Uterus (tissue), 4 donors: Measurements from ENCODE around the gene NDEL1. TPM values are rescaled to one million over a fixed set of nuclear protein-coding genes. Genes with fewer than 3 reads are reported as not detected.

Source experiments
- DNase-seq, 2 donors: peaks; one replicate each; pipeline ENCODE4 v3.0.0-alpha.2; 2019 to 2020
- H3K27ac ChIP-seq, 2 donors: fragments of 200-600 bp; sonication (generic); 1 replicate in 1 of 2; 2 replicates in 1 of 2; pipeline ENCODE4 v1.5.1; 2016 to 2018
- H3K27me3 ChIP-seq, 2 donors: fragments of 200-600 bp; sonication (generic); one replicate each; pipeline ENCODE4 v1.5.1; 2018 to 2019; ENCODE audit warnings: control low read depth in 1 of 2
- H3K36me3 ChIP-seq, 2 donors: fragments of 200-600 bp; sonication (generic); one replicate each; pipeline ENCODE4 v1.5.1; 2019; ENCODE audit warnings: control low read depth in 1 of 2
- H3K4me1 ChIP-seq, 2 donors: fragments of 200-600 bp; sonication (generic); one replicate each; pipeline ENCODE4 v1.5.1; 2018 to 2019; ENCODE audit warnings: control low read depth in 1 of 2
- H3K4me3 ChIP-seq, 2 donors: fragments of 200-600 bp; sonication (generic); 1 replicate in 1 of 2; 2 replicates in 1 of 2; pipeline ENCODE4 v1.5.1; 2018 to 2019; ENCODE audit warnings: mild to moderate bottlenecking in 1 of 2
- H3K9me3 ChIP-seq, 2 donors: fragments of 200-600 bp; sonication (generic); one replicate each; pipeline ENCODE4 v1.5.1; 2019; ENCODE audit warnings: control low read depth in 1 of 2
- CTCF ChIP-seq, 4 experiments: fragments of 200-600 bp in 2 of 4; fragments of 450-650 bp in 2 of 4; sonication (generic) in 2 of 4; IDR thresholded peaks; one replicate each; pipeline ENCODE4 v1.5.1; 2016 to 2019; ENCODE audit warnings: antibody characterized with exemption in 4 of 4, mild to moderate bottlenecking in 2 of 4, moderate library complexity in 1 of 4
- POLR2A ChIP-seq, 2 donors: fragments of 450-650 bp; IDR thresholded peaks; one replicate each; pipeline ENCODE4 v1.6.1; 2016; ENCODE audit warnings: antibody characterized with exemption in 2 of 2, mild to moderate bottlenecking in 1 of 2, moderate library complexity in 1 of 2
- intact Hi-C: fragments of 100-400 bp; cut with DNase I; formaldehyde crosslinking; loops from one replicate; pipeline ENCODE4 v1.15.1; 2023; ENCODE audit warnings: low total_unique reads
- total RNA-seq, 4 donors: library from RNA; depleted of rRNA in 3 of 4; stranded (reverse); fragments of >200 nt in 3 of 4; gene quantifications; one replicate each; pipeline versions ENCODE4 v1.1.0 to v1.2.4, GENCODE V29; 2014 to 2023
- donor health status: DM: yes; HTN: yes; CAD: no.

NDEL1 gene
- total RNA-seq, 4 donors from 2014 or later = 19.5 to 114 (median 63.8) TPM

- no peak overlapping the region for H3K4me3 ChIP-seq
- intact Hi-C loops = no loop called here
- no peaks in the 10 kb centered on the region for H3K36me3 ChIP-seq
- TF ChIP-seq CTCF (IDR thresholded peaks at IDR 0.05) (no peak), POLR2A (IDR thresholded peaks at IDR 0.05) (no peak)
- DNase-seq = no peak
- no peaks in the 10 kb centered on the region for H3K9me3 ChIP-seq
- H3K27me3 ChIP-seq = no peaks in the 10 kb centered on the region
- H3K4me1 ChIP-seq = peaks cover 0 to 11% of the 10 kb centered on the region in 2 donors
- H3K27ac ChIP-seq = no peak overlapping the region
Measured at GRCh38 chr17:8463099-8463498, 27.4 kb downstream of the NDEL1 start.

GRCh38 chr17:8464941-8465340 lies 29.3 kb downstream of the NDEL1 start:
- Histone ChIP-seq H3K27ac (no peak overlapping the region), H3K36me3 (no peaks in the 10 kb centered on the region), H3K27me3 (no peaks in the 10 kb centered on the region), H3K9me3 (no peaks in the 10 kb centered on the region), H3K4me1 (peaks cover 0 to 11% of the 10 kb centered on the region in 2 donors), H3K4me3 (no peak overlapping the region)
- TF ChIP-seq POLR2A (IDR thresholded peaks at IDR 0.05) (no peak), CTCF (IDR thresholded peaks at IDR 0.05) (no peak)
- no peak for DNase-seq
- intact Hi-C loops = no loop called here

- no peak overlapping the region for H3K27ac ChIP-seq
- H3K9me3 ChIP-seq = no peaks in the 10 kb centered on the region
- H3K36me3 ChIP-seq = no peaks in the 10 kb centered on the region
- no peaks in the 10 kb centered on the region for H3K27me3 ChIP-seq
- H3K4me3 ChIP-seq = no peak overlapping the region
- no peak for TF ChIP-seq CTCF (IDR thresholded peaks at IDR 0.05)
- no peak for TF ChIP-seq POLR2A (IDR thresholded peaks at IDR 0.05)
- intact Hi-C loops = no loop called here
- DNase-seq = no peak
- peaks cover 0 to 11% of the 10 kb centered on the region in 2 donors for H3K4me1 ChIP-seq
Measured at GRCh38 chr17:8465356-8465755, 29.7 kb downstream of the NDEL1 start.

- H3K36me3 ChIP-seq = no peaks in the 10 kb centered on the region
- H3K27ac ChIP-seq = no peak overlapping the region
Measured at GRCh38 chr17:8465759-8466158, 30.1 kb downstream of the NDEL1 start.

GRCh38 chr17:8466456-8466855 lies 30.8 kb downstream of the NDEL1 start:
- Histone ChIP-seq H3K27ac (no peak overlapping the region), H3K4me1 (peaks cover 0 to 11% of the 10 kb centered on the region in 2 donors), H3K36me3 (no peaks in the 10 kb centered on the region), H3K9me3 (no peaks in the 10 kb centered on the region), H3K4me3 (no peak overlapping the region), H3K27me3 (no peaks in the 10 kb centered on the region)
- no peak for TF ChIP-seq POLR2A (IDR thresholded peaks at IDR 0.05)
- TF ChIP-seq CTCF (IDR thresholded peaks at IDR 0.05) = no peak
- DNase-seq = no peak
- intact Hi-C loops = no loop called here

More at GRCh38 chr17:8465759-8466158, 30.1 kb downstream of the NDEL1 start:
- no peak for DNase-seq
- intact Hi-C loops = no loop called here
- no peaks in the 10 kb centered on the region for H3K9me3 ChIP-seq
- TF ChIP-seq POLR2A (IDR thresholded peaks at IDR 0.05) (no peak), CTCF (IDR thresholded peaks at IDR 0.05) (no peak)
- no peaks in the 10 kb centered on the region for H3K27me3 ChIP-seq
- peaks cover 0 to 11% of the 10 kb centered on the region in 2 donors for H3K4me1 ChIP-seq
- no peak overlapping the region for H3K4me3 ChIP-seq
